B cell (primary cell): ENCODE measurements around the gene CAMTA1. TPM values are rescaled to one million over a fixed set of nuclear protein-coding genes. Genes with fewer than 3 reads are reported as not detected.

Source experiments
- ATAC-seq: fragments of 200-7000 bp; cut with Tn5 transposase; one replicate; pipeline ENCODE4 v1.10.0; 2021; ENCODE audit warnings: low read depth, mild to moderate bottlenecking, moderate number of reproducible peaks, moderate library complexity
- CTCF ChIA-PET: fragments of 350-600 bp; sonication (Branson Sonifier 250); formaldehyde crosslinking; loops from one replicate; lab custom pipeline; 2021; ENCODE audit warnings: antibody characterized with exemption, inconsistent platforms; lab: Charles Lee
- POLR2A ChIA-PET: fragments of 350-600 bp; sonication (Branson Sonifier 250); formaldehyde crosslinking; loops from one replicate; lab custom pipeline; 2021; ENCODE audit warnings: antibody characterized with exemption; lab: Charles Lee
- DNase-seq: peaks from one replicate; pipeline ENCODE4 v3.0.0; 2013
- H2AFZ ChIP-seq: 2 replicates; pipeline ENCODE4 v1.6.1; 2012; ENCODE audit warnings: mild to moderate bottlenecking, low read depth, low read length; ENCODE audit not compliant: insufficient read depth, poor library complexity, severe bottlenecking
- H3K27ac ChIP-seq, 2 donors: 1 replicate in 1 of 2; 2 replicates in 1 of 2; pipeline ENCODE4 v1.5.1; 2012 to 2013; ENCODE audit warnings: low read length in 2 of 2, mild to moderate bottlenecking in 2 of 2, moderate library complexity in 1 of 2
- H3K27me3 ChIP-seq, 4 experiments: fragments of 200-600 bp in 1 of 4; sonication (generic) in 1 of 4; replicated peaks in 1 of 4; 1 replicate in 2 of 4; 2 replicates in 2 of 4; pipeline versions ENCODE4 v1.6.1 to v1.7.0; 2013 to 2016; ENCODE audit warnings: low read length in 3 of 4, mild to moderate bottlenecking in 2 of 4, mixed read lengths in 1 of 4, moderate library complexity in 1 of 4; ENCODE audit not compliant: insufficient read depth in 4 of 4, control insufficient read depth in 3 of 4; ENCODE audit errors: control extremely low read depth in 1 of 4
- H3K36me3 ChIP-seq, 2 experiments: replicated peaks in 1 of 2; 1 replicate in 1 of 2; 2 replicates in 1 of 2; pipeline versions ENCODE4 v1.6.1 to v1.7.1; 2013; ENCODE audit warnings: low read length in 1 of 2; ENCODE audit not compliant: insufficient read depth in 2 of 2, control insufficient read depth in 1 of 2; ENCODE audit errors: control extremely low read depth in 1 of 2, extremely low read depth in 1 of 2
- H3K4me1 ChIP-seq, 2 donors: fragments of 200-600 bp in 1 of 2; sonication (generic) in 1 of 2; 1 replicate in 1 of 2; 2 replicates in 1 of 2; pipeline versions ENCODE4 v1.5.1 to v1.6.1; 2013 to 2017; ENCODE audit warnings: low read length in 2 of 2; ENCODE audit not compliant: control insufficient read depth in 2 of 2, insufficient read depth in 2 of 2
- H3K4me2 ChIP-seq: replicated peaks from 2 replicates; pipeline ENCODE3; 2012; ENCODE audit warnings: mild to moderate bottlenecking, low read depth, low read length; ENCODE audit not compliant: poor library complexity, severe bottlenecking
- H3K4me3 ChIP-seq, 5 experiments: fragments of 200-600 bp in 1 of 5; sonication (generic) in 1 of 5; 1 replicate in 3 of 5; 2 replicates in 2 of 5; pipeline versions ENCODE4 v1.5.1 to v1.7.0; 2011 to 2016; ENCODE audit warnings: low read length in 4 of 5, mild to moderate bottlenecking in 4 of 5, low read depth in 2 of 5, control low read depth in 1 of 5, moderate library complexity in 1 of 5; ENCODE audit not compliant: insufficient read depth in 1 of 5; ENCODE audit errors: control extremely low read depth in 1 of 5, extremely low read depth in 1 of 5
- H3K79me2 ChIP-seq: fragments of 200-600 bp; sonication (generic); one replicate; pipeline ENCODE4 v1.6.0; 2016; ENCODE audit warnings: low read length; ENCODE audit not compliant: control insufficient read depth, insufficient read depth
- H3K9ac ChIP-seq: fragments of 200-600 bp; sonication (generic); 2 replicates; pipeline ENCODE4 v1.6.1; 2017; ENCODE audit warnings: mild to moderate bottlenecking, low read length, moderate library complexity
- H3K9me3 ChIP-seq, 3 donors: one replicate each; pipeline versions ENCODE4 v1.6.1 to v1.7.1; 2013; ENCODE audit warnings: low read length in 2 of 3; ENCODE audit not compliant: control insufficient read depth in 2 of 3, insufficient read depth in 1 of 3; ENCODE audit errors: control extremely low read depth in 1 of 3
- H4K20me1 ChIP-seq: 2 replicates; pipeline ENCODE4 v1.6.0; 2012; ENCODE audit warnings: mild to moderate bottlenecking, low read length; ENCODE audit not compliant: insufficient read depth, control insufficient read depth, poor library complexity, severe bottlenecking
- H3K27ac Mint-ChIP-seq: one replicate; pipeline ENCODE4 v1.8.0; 2021; ENCODE audit warnings: mixed read lengths
- H3K27me3 Mint-ChIP-seq: one replicate; pipeline ENCODE4 v1.8.0; 2021; ENCODE audit warnings: mixed read lengths
- H3K4me1 Mint-ChIP-seq: one replicate; pipeline ENCODE4 v1.8.0; 2021; ENCODE audit warnings: mixed read lengths
- H3K4me3 Mint-ChIP-seq: one replicate; pipeline ENCODE4 v1.8.0; 2021; ENCODE audit warnings: mixed read lengths
- H3K9me3 Mint-ChIP-seq: one replicate; pipeline ENCODE4 v1.8.0; 2022; ENCODE audit warnings: mixed read lengths; ENCODE audit not compliant: insufficient read depth
- EZH2 ChIP-seq: IDR thresholded peaks from 2 replicates; pipeline ENCODE4 v1.6.1; 2012; ENCODE audit warnings: borderline replicate concordance, low read depth, mild to moderate bottlenecking, moderate library complexity, low read length; ENCODE audit not compliant: insufficient read depth, poor library complexity, severe bottlenecking
- WGBS: methylation state at CpG from one replicate; pipeline ENCODE4 v1.1.5; 2013; ENCODE audit warnings: missing lambda C conversion rate; ENCODE audit not compliant: insufficient coverage; 5-methylcytosine and 5-hydroxymethylcytosine counted together
- intact Hi-C: fragments of 100-400 bp; cut with micrococcal nuclease; formaldehyde crosslinking; loops from one replicate; pipeline ENCODE4 v1.10.0; 2022
- polyA plus RNA-seq: library from polyadenylated mRNA; depleted of rRNA; stranded (reverse); fragments of >200 nt; gene quantifications from 2 replicates; pipeline ENCODE4 v1.2.3, GENCODE V29; 2012
- total RNA-seq, 2 donors: library from RNA; stranded (reverse); fragments of 120-200 nt in 1 of 2; gene quantifications; 1 replicate in 1 of 2; 2 replicates in 1 of 2; pipeline versions ENCODE4 v1.2.3 to v1.2.4, GENCODE V29; 2013 to 2022
- TF ChIP-seq, protein P1 (sequence below): fragments of 200-600 bp; IDR thresholded peaks from one replicate; pipeline ENCODE4 v1.8.0; 2022; ENCODE audit warnings: antibody characterized with exemption, mild to moderate bottlenecking

The CAMTA1 gene
- total and polyA plus RNA-seq, 2 donors (not counting 1 experiment from before 2014, with no cell fraction given) = 42.2 to 45.7 TPM

DNA sequence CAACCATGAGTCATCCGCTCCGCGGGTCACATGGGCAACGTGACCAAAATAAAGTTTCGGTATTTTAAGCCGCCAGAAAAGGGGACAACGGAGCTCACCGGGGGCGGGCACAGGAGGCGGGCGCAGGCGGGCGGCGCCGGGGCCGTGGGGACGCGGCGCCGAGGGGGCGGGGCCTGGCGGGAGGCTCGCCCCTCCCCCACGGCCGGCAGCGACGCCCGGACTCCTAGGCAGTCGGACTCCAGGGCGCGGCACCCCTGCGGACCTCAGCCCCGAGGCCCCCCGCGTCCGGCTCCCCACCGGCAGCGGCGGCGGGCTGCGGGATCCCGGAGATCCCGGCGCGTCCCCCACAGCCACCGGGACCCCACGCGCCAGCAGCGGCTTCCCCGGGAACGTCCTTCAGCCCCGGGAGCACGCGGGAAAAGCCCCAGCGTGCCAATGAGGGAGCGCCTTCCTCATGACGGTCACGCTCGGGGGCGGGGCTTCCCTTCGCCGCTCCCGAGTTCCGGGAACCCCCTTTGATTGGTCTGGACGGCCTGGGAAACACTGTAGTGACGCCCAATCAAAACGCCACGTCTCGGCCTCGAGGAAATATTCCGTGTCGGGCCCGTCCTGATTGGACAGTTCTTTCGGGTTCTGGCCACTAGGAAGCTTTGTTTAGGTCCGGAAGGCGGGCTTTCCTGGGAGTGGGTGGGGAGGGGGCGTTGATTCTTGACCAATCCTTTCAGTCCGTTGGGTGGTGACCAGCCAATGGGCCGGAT, 515 bp upstream of the CAMTA1 start:
- Histone ChIP-seq H4K20me1 (peaks cover 31% of the 10 kb centered on the region), H3K27ac (peak overlapping the region; percentile 87 to 99), H3K27me3 (no peaks in the 10 kb centered on the region), H3K9ac (peak overlapping the region; percentile 99), H3K9me3 (no peaks in the 10 kb centered on the region), H3K36me3 (peaks cover 0 to 3% of the 10 kb centered on the region in 2 experiments), H3K4me3 (peak overlapping the region; percentile 66 to 84 (median 77)), H2AFZ (peak overlapping the region; percentile 97), H3K4me1 (peaks cover 15 to 18% of the 10 kb centered on the region in 2 donors), H3K4me2 (peak overlapping the region; percentile 92), H3K79me2 (peaks cover 39% of the 10 kb centered on the region)
- Mint-ChIP-seq H3K4me3 (peak overlapping the region; percentile 95), H3K4me1 (peaks cover 51% of the 10 kb centered on the region), H3K27me3 (no peaks in the 10 kb centered on the region), H3K27ac (peak overlapping the region; percentile 97), H3K9me3 (no peaks in the 10 kb centered on the region)
- under 1% methylated on average over 79 of the region's 79 CpGs for WGBS
- DNase-seq = peak; percentile 100
- ATAC-seq = peak; percentile 78
- intact Hi-C loops = loop anchor here (1.0 to 10.0 kb wide), 5 partner anchors 64 to 790 kb away; partner anchors contain the start of genes DNAJC11, KLHL21, NPHP4 and RPL22
- TF ChIP-seq EZH2 = no peak
- TF ChIP-seq, protein P1, sequence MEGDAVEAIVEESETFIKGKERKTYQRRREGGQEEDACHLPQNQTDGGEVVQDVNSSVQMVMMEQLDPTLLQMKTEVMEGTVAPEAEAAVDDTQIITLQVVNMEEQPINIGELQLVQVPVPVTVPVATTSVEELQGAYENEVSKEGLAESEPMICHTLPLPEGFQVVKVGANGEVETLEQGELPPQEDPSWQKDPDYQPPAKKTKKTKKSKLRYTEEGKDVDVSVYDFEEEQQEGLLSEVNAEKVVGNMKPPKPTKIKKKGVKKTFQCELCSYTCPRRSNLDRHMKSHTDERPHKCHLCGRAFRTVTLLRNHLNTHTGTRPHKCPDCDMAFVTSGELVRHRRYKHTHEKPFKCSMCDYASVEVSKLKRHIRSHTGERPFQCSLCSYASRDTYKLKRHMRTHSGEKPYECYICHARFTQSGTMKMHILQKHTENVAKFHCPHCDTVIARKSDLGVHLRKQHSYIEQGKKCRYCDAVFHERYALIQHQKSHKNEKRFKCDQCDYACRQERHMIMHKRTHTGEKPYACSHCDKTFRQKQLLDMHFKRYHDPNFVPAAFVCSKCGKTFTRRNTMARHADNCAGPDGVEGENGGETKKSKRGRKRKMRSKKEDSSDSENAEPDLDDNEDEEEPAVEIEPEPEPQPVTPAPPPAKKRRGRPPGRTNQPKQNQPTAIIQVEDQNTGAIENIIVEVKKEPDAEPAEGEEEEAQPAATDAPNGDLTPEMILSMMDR = no peak
- POLR2A ChIA-PET = interaction anchor here (0.6 to 1.8 kb wide), 8 partner anchors 13 to 758 kb away, joined by 3 to 5 read pairs (median 4); partner anchors contain the start of gene DNAJC11
- CTCF ChIA-PET = interaction anchor here (1.1 to 1.6 kb wide), 2 partner anchors 65 to 112 kb away, joined by 3 to 4 read pairs; no protein-coding TSS in a partner anchor
